Activated T-helper 1 cell treated with anti-CD3 and anti-CD28 coated beads, Interleukin-2, amount 50 U/mL, for 16 hours (primary cell): ENCODE results near the gene PIEZO1.

Experiments used
- DNase-seq, 2 donors: peaks; one replicate each; pipeline ENCODE4 v3.0.0-alpha.2; 2020; ENCODE audit warnings: low read depth in 1 of 2, low spot score in 1 of 2

PIEZO1 gene

GRCh38 chr16:88754109-88754911 is 30.7 kb downstream of the PIEZO1 start:
- no peak for DNase-seq

- no peak for DNase-seq
Observed at GRCh38 chr16:88753602-88754001, 31.4 kb downstream of the PIEZO1 start.

GRCh38 chr16:88753191-88753590 is 31.8 kb downstream of the PIEZO1 start:
- DNase-seq: no peak

- DNase-seq: no peak
Observed at GRCh38 chr16:88752386-88753002, 32.5 kb downstream of the PIEZO1 start.

GRCh38 chr16:88750854-88751253 is 34.2 kb downstream of the PIEZO1 start:
- no peak for DNase-seq

GRCh38 chr16:88749358-88749757 is 35.7 kb downstream of the PIEZO1 start:
- no peak for DNase-seq

GRCh38 chr16:88748364-88748763 is 36.7 kb downstream of the PIEZO1 start:
- no peak for DNase-seq

GRCh38 chr16:88747588-88748301 is 37.3 kb downstream of the PIEZO1 start:
- DNase-seq: no peak

GRCh38 chr16:88746506-88746905 is 38.5 kb downstream of the PIEZO1 start:
- no peak for DNase-seq

- no peak for DNase-seq
Observed at GRCh38 chr16:88744577-88745521, 40.2 kb downstream of the PIEZO1 start.

GRCh38 chr16:88743693-88744576 is 41.1 kb downstream of the PIEZO1 start:
- peak; percentile 57 to 66 for DNase-seq

GRCh38 chr16:88742896-88743605 is 42.0 kb downstream of the PIEZO1 start:
- DNase-seq: no peak

GRCh38 chr16:88741368-88741767 is 43.7 kb downstream of the PIEZO1 start:
- DNase-seq: no peak

- DNase-seq: no peak
Observed at GRCh38 chr16:88740727-88741055, 44.3 kb downstream of the PIEZO1 start.

GRCh38 chr16:88739977-88740726 is 44.9 kb downstream of the PIEZO1 start:
- no peak for DNase-seq

- DNase-seq: no peak
Observed at GRCh38 chr16:88739139-88739976, 45.7 kb downstream of the PIEZO1 start.

- no peak for DNase-seq
Observed at GRCh38 chr16:88738151-88739084, 46.6 kb downstream of the PIEZO1 start.
